ENCODE results near the gene DUSP15.

- TF ChIP-seq, protein P1, sequence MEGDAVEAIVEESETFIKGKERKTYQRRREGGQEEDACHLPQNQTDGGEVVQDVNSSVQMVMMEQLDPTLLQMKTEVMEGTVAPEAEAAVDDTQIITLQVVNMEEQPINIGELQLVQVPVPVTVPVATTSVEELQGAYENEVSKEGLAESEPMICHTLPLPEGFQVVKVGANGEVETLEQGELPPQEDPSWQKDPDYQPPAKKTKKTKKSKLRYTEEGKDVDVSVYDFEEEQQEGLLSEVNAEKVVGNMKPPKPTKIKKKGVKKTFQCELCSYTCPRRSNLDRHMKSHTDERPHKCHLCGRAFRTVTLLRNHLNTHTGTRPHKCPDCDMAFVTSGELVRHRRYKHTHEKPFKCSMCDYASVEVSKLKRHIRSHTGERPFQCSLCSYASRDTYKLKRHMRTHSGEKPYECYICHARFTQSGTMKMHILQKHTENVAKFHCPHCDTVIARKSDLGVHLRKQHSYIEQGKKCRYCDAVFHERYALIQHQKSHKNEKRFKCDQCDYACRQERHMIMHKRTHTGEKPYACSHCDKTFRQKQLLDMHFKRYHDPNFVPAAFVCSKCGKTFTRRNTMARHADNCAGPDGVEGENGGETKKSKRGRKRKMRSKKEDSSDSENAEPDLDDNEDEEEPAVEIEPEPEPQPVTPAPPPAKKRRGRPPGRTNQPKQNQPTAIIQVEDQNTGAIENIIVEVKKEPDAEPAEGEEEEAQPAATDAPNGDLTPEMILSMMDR (conservative IDR thresholded peaks at IDR 0.05; ENCODE audit: low read length): no peak
- TF ChIP-seq EZH2phosphoT487 (IDR thresholded peaks at IDR 0.05; ENCODE audit: borderline replicate concordance): no peak
Observed at GRCh38 chr20:31851240-31851955, 18.9 kb downstream of the DUSP15 start.

Data from Loucy (cell line).